ENCODE data around the gene DNM3. TPM values are rescaled to one million over a fixed set of nuclear protein-coding genes. Genes with fewer than 3 reads are reported as not detected.

Gene DNM3
- total RNA-seq, 1 experiment from 2014 or later = 1.2 TPM

DNA sequence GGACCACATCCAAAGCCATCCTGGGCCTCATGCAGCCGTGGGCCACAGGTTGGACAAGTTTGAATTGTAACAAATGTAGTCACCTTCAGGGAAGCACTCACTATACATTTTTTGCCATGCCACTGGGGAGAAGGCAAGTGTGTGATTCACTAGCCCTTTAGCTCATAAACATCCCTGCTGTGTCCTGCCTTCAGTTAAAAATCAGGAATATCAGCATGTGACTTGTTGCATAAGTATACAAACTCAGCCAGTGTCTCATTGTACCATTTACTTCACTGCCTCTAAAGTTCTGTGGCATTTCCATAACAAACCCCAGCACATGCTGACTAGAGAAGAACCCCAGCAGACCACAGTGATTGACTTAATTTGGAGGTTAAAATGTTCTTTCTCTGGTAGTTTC is 437.2 kb downstream of the DNM3 start:
- peaks cover 51% of the 10 kb centered on the region for H3K4me1 Mint-ChIP-seq (ENCODE audit: low read depth, unreplicated experiment)
- no peak for DNase-seq
- TF ChIP-seq, protein P1, sequence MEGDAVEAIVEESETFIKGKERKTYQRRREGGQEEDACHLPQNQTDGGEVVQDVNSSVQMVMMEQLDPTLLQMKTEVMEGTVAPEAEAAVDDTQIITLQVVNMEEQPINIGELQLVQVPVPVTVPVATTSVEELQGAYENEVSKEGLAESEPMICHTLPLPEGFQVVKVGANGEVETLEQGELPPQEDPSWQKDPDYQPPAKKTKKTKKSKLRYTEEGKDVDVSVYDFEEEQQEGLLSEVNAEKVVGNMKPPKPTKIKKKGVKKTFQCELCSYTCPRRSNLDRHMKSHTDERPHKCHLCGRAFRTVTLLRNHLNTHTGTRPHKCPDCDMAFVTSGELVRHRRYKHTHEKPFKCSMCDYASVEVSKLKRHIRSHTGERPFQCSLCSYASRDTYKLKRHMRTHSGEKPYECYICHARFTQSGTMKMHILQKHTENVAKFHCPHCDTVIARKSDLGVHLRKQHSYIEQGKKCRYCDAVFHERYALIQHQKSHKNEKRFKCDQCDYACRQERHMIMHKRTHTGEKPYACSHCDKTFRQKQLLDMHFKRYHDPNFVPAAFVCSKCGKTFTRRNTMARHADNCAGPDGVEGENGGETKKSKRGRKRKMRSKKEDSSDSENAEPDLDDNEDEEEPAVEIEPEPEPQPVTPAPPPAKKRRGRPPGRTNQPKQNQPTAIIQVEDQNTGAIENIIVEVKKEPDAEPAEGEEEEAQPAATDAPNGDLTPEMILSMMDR (IDR thresholded peaks at IDR 0.05; ENCODE audit: unreplicated experiment) = no peak
- H3K27ac Mint-ChIP-seq (ENCODE audit: unreplicated experiment) = no peak overlapping the region
- no peaks in the 10 kb centered on the region for H3K27me3 Mint-ChIP-seq (ENCODE audit: unreplicated experiment)
- intact Hi-C loops (cut with micrococcal nuclease; ENCODE audit: unreplicated experiment) = loop anchor here (5.0 kb wide), 2 partner anchors 79 to 119 kb away; no protein-coding TSS in a partner anchor
- no peak overlapping the region for H3K4me3 Mint-ChIP-seq (ENCODE audit: low read depth, unreplicated experiment)
- peaks cover 4% of the 10 kb centered on the region for H3K36me3 Mint-ChIP-seq (ENCODE audit: insufficient read depth, unreplicated experiment)
- CTCF ChIA-PET = no interaction called here
- H3K9me3 Mint-ChIP-seq (ENCODE audit: low read depth, unreplicated experiment) = peaks cover 4% of the 10 kb centered on the region
- BruUV-seq (replicated peaks) = no TSS peak

DNA sequence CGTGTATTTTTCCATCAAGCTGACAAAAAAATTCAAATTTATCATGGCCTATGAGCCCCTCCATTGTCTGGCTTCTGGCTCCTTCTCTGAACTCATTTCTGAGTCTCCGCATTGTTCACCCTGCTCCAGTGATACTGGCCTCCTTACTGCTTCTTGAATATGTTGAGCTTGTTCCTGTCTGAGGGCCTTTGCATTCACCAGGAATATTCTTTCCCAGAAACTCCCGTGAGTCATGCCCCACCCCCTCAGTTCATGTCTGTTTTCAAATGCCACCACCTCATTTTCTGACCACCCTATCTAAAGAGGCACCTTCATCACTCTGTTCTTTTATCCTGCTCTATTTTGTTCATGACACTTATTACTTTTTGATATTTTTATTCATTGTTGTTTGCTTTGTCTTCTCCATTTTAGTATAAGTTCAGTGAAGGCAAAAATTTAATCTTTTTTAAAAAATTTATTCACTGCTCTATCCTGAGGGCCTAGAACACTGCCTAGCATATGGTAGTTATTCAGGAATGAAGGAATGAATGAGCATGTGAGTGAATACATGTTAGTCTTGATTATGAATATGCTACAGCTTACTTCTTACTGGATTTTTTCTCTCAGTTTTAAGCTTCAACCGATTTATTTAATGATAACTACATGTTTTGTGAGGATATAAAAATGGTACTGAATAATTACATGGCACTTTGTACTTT is 438.8 kb downstream of the DNM3 start:
- Mint-ChIP-seq H3K36me3 (ENCODE audit: insufficient read depth, unreplicated experiment) (peaks cover 4% of the 10 kb centered on the region), H3K27me3 (ENCODE audit: unreplicated experiment) (no peaks in the 10 kb centered on the region), H3K4me3 (ENCODE audit: low read depth, unreplicated experiment) (no peak overlapping the region), H3K27ac (ENCODE audit: unreplicated experiment) (no peak overlapping the region), H3K9me3 (ENCODE audit: low read depth, unreplicated experiment) (peaks cover 4% of the 10 kb centered on the region), H3K4me1 (ENCODE audit: low read depth, unreplicated experiment) (peaks cover 50% of the 10 kb centered on the region)
- TF ChIP-seq, protein P1 (IDR thresholded peaks at IDR 0.05; ENCODE audit: unreplicated experiment) = no peak
- DNase-seq = no peak
- intact Hi-C loops (cut with micrococcal nuclease; ENCODE audit: unreplicated experiment) = loop anchor here (5.0 kb wide), 2 partner anchors 77 to 117 kb away; no protein-coding TSS in a partner anchor
- CTCF ChIA-PET = interaction anchor here (0.5 kb wide), 1 partner anchor 137 kb away, joined by 3 read pairs; no protein-coding TSS in a partner anchor
- BruUV-seq (replicated peaks) = no TSS peak

DNA sequence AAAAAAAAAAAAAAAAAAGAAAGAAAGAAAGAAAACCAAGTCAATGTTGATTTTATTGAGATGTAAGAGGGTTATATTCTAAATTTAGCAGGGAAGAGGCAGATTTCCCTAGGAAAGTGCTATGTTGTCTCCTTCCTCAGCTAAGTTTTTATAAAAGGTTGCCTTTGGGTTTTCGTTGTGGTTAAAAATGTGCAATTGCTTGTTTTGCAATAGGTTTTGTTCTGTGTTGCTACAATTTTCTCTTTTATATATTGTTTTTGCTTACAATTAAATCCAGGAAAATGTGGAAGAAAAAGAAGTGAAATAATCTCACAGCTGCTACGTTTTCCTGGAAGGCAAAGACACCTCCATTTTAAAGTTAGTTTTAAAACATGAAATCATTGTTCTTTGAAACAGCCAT is 442.5 kb downstream of the DNM3 start:
- intact Hi-C loops (cut with micrococcal nuclease; ENCODE audit: unreplicated experiment) = no loop called here
- BruUV-seq (replicated peaks) = no TSS peak
- Mint-ChIP-seq H3K4me1 (ENCODE audit: low read depth, unreplicated experiment) (peaks cover 32% of the 10 kb centered on the region), H3K27me3 (ENCODE audit: unreplicated experiment) (no peaks in the 10 kb centered on the region), H3K36me3 (ENCODE audit: insufficient read depth, unreplicated experiment) (peaks cover 4% of the 10 kb centered on the region), H3K27ac (ENCODE audit: unreplicated experiment) (no peak overlapping the region), H3K9me3 (ENCODE audit: low read depth, unreplicated experiment) (peaks cover 4% of the 10 kb centered on the region), H3K4me3 (ENCODE audit: low read depth, unreplicated experiment) (no peak overlapping the region)
- TF ChIP-seq, protein P1 (IDR thresholded peaks at IDR 0.05; ENCODE audit: unreplicated experiment) = no peak
- CTCF ChIA-PET = interaction anchor here (0.6 kb wide), 1 partner anchor 9 kb away, joined by 3 read pairs; no protein-coding TSS in a partner anchor
- DNase-seq = no peak

- TF ChIP-seq, protein P1 (IDR thresholded peaks at IDR 0.05; ENCODE audit: unreplicated experiment) = no peak
- no TSS peak for BruUV-seq (replicated peaks)
- H3K36me3 Mint-ChIP-seq (ENCODE audit: insufficient read depth, unreplicated experiment) = peaks cover 4% of the 10 kb centered on the region
- no peak overlapping the region for H3K4me3 Mint-ChIP-seq (ENCODE audit: low read depth, unreplicated experiment)
- peaks cover 8% of the 10 kb centered on the region for H3K4me1 Mint-ChIP-seq (ENCODE audit: low read depth, unreplicated experiment)
- H3K27ac Mint-ChIP-seq (ENCODE audit: unreplicated experiment) = no peak overlapping the region
- intact Hi-C loops (cut with micrococcal nuclease; ENCODE audit: unreplicated experiment) = no loop called here
- H3K27me3 Mint-ChIP-seq (ENCODE audit: unreplicated experiment) = no peaks in the 10 kb centered on the region
- peaks cover 4% of the 10 kb centered on the region for H3K9me3 Mint-ChIP-seq (ENCODE audit: low read depth, unreplicated experiment)
- no peak for DNase-seq
- CTCF ChIA-PET = no interaction called here
Measured at GRCh38 chr1:172286629-172287076, 445.4 kb downstream of the DNM3 start.
